Gastroesophageal sphincter (tissue), 4 donors: Measurements from ENCODE around the gene COL18A1. TPM values are rescaled to one million over a fixed set of nuclear protein-coding genes. Genes with fewer than 3 reads are reported as not detected.

Experiments
- ATAC-seq: fragments of 150-250 bp; one replicate; pipeline ENCODE4 v1.9.1; 2016; ENCODE audit warnings: mild to moderate bottlenecking, moderate library complexity
- H3K27ac ChIP-seq, 4 donors: fragments of 200-600 bp; sonication (generic) in 3 of 4; 1 replicate in 3 of 4; 2 replicates in 1 of 4; pipeline ENCODE4 v1.5.1; 2016 to 2019
- H3K27me3 ChIP-seq: fragments of 200-600 bp; sonication (generic); one replicate; pipeline ENCODE4 v1.5.1; 2019
- H3K36me3 ChIP-seq, 2 donors: fragments of 200-600 bp; sonication (generic); one replicate each; pipeline ENCODE4 v1.5.1; 2019; ENCODE audit warnings: control low read depth in 1 of 2
- H3K4me1 ChIP-seq, 3 donors: fragments of 200-600 bp; sonication (generic); 1 replicate in 2 of 3; 2 replicates in 1 of 3; pipeline ENCODE4 v1.5.1; 2016 to 2019; ENCODE audit warnings: control low read depth in 2 of 3
- H3K4me3 ChIP-seq, 2 donors: fragments of 200-600 bp; sonication (generic); one replicate each; pipeline ENCODE4 v1.5.1; 2019; ENCODE audit warnings: mild to moderate bottlenecking in 1 of 2, moderate library complexity in 1 of 2
- H3K9me3 ChIP-seq, 3 donors: fragments of 200-600 bp; sonication (generic); one replicate each; pipeline ENCODE4 v1.5.1; 2017 to 2019; ENCODE audit warnings: control low read depth in 2 of 3
- EP300 ChIP-seq: sonication (generic); formaldehyde crosslinking; IDR thresholded peaks from one replicate; pipeline ENCODE4 v1.6.1; 2017; ENCODE audit warnings: antibody characterized with exemption, mild to moderate bottlenecking
- POLR2A ChIP-seq, 2 donors: fragments of 450-650 bp; IDR thresholded peaks; one replicate each; pipeline ENCODE4 v1.6.1; 2017; ENCODE audit warnings: antibody characterized with exemption in 2 of 2, mild to moderate bottlenecking in 2 of 2, moderate library complexity in 1 of 2
- POLR2AphosphoS5 ChIP-seq: sonication (generic); formaldehyde crosslinking; IDR thresholded peaks from one replicate; pipeline ENCODE4 v1.6.1; 2017; ENCODE audit warnings: antibody characterized with exemption
- WGBS, 2 donors: methylation state at CpG; one replicate each; pipeline ENCODE4 v1.1.5; 2018; ENCODE audit warnings: low coverage in 1 of 2; 5-methylcytosine and 5-hydroxymethylcytosine counted together
- total RNA-seq, 4 donors: library from RNA; depleted of rRNA; stranded (reverse); fragments of >200 nt; gene quantifications; one replicate each; pipeline ENCODE4 v1.1.0, GENCODE V29; 2016
- TF ChIP-seq, protein P1 (sequence below), 4 experiments: fragments of 200-600 bp in 2 of 4; fragments of 450-650 bp in 2 of 4; sonication (generic) in 1 of 4; IDR thresholded peaks; one replicate each; pipeline ENCODE4 v1.5.1; 2017 to 2019; ENCODE audit warnings: antibody characterized with exemption in 4 of 4, mild to moderate bottlenecking in 2 of 4, moderate library complexity in 2 of 4

The COL18A1 gene
- total RNA-seq, 4 donors from 2014 or later, result 69.3 to 116 (median 78.4) TPM

DNA sequence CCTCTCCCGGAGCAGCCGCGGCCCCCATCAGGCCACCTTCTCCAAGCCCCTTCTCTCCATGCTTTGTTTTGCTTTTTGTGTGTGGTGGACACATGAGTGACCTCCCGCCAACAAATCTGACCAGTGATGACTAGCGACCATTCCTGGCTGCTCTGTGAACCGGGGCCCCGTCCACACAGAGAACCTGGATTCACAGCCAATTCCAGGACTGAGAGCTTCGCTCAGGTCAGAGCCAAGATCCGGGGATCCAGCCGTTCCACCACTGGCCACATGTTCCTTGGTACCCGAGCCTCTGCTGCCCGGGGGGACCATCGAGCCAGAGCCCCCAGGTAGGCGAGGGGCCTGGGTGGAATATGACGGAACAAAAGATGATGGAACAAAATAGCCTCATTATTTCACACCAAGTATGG lies 46.7 kb upstream of the COL18A1 start:
- H3K4me1 ChIP-seq, result peaks cover 0 to 38% (median 9%) of the 10 kb centered on the region in 3 donors
- H3K27me3 ChIP-seq, result no peaks in the 10 kb centered on the region
- no peak for ATAC-seq
- peak overlapping the region in 3 of 4 donors; percentile 57 to 80 (median 80) for H3K27ac ChIP-seq
- 90% methylated on average over 2 of the region's 15 CpGs; no CpG with 5 or more reads in 1 of the 2 donors for WGBS, 2 donors
- H3K9me3 ChIP-seq, result no peaks in the 10 kb centered on the region
- no peaks in the 10 kb centered on the region for H3K36me3 ChIP-seq
- TF ChIP-seq EP300, result no peak
- no peak for TF ChIP-seq POLR2A (IDR thresholded peaks at IDR 0.05)
- TF ChIP-seq, protein P1, sequence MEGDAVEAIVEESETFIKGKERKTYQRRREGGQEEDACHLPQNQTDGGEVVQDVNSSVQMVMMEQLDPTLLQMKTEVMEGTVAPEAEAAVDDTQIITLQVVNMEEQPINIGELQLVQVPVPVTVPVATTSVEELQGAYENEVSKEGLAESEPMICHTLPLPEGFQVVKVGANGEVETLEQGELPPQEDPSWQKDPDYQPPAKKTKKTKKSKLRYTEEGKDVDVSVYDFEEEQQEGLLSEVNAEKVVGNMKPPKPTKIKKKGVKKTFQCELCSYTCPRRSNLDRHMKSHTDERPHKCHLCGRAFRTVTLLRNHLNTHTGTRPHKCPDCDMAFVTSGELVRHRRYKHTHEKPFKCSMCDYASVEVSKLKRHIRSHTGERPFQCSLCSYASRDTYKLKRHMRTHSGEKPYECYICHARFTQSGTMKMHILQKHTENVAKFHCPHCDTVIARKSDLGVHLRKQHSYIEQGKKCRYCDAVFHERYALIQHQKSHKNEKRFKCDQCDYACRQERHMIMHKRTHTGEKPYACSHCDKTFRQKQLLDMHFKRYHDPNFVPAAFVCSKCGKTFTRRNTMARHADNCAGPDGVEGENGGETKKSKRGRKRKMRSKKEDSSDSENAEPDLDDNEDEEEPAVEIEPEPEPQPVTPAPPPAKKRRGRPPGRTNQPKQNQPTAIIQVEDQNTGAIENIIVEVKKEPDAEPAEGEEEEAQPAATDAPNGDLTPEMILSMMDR (IDR thresholded peaks at IDR 0.05), result no peak
- TF ChIP-seq POLR2AphosphoS5, result no peak
- H3K4me3 ChIP-seq, result no peak overlapping the region

DNA sequence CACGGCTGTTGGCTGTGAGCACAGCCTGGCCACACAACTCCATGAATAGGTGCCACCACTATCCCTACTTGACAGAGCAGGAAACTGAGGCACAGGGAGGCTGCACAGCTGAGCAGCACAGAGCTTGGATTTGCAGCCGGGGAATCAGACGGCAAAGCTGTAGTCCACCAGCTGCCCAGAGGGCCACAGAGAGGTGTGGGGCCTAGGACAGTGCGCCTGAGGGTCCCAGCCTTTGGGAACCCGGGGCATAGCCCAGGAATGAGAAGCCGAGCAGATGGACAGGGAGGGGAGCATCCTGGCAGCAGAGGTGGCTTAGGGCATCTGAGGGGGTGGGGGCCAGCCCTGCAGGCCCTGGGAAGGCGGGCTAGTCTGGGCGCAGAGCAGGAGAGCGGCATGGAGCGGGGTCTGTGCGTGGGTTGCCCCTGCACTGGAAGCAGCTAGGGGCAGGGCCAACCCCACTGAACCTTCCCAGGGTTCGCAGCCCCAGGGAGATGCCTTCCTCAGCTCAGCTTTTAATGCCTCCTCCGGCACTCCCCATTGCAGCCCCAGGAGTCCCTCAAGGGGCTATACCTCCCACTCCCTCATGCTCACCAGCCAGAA lies 46.2 kb upstream of the COL18A1 start:
- WGBS, 2 donors, result 91 to 100% methylated on average over 4 to 7 of the region's 13 CpGs
- Histone ChIP-seq H3K9me3 (no peaks in the 10 kb centered on the region), H3K27ac (peak overlapping the region in 2 of 4 donors; percentile 80), H3K4me3 (no peak overlapping the region), H3K4me1 (peaks cover 0 to 41% (median 13%) of the 10 kb centered on the region in 3 donors), H3K36me3 (no peaks in the 10 kb centered on the region), H3K27me3 (no peaks in the 10 kb centered on the region)
- TF ChIP-seq POLR2A (IDR thresholded peaks at IDR 0.05) (no peak), POLR2AphosphoS5 (no peak), EP300 (no peak)
- TF ChIP-seq, protein P1 (IDR thresholded peaks at IDR 0.05), result no peak
- no peak for ATAC-seq

- no peaks in the 10 kb centered on the region for H3K27me3 ChIP-seq
- TF ChIP-seq POLR2AphosphoS5 (no peak), POLR2A (IDR thresholded peaks at IDR 0.05) (no peak), EP300 (no peak)
- TF ChIP-seq, protein P1 (IDR thresholded peaks at IDR 0.05), result no peak
- no peaks in the 10 kb centered on the region for H3K36me3 ChIP-seq
- WGBS, 2 donors, result 83% methylated on average over 6 of the region's 26 CpGs; no CpG with 5 or more reads in 1 of the 2 donors
- H3K9me3 ChIP-seq, result no peaks in the 10 kb centered on the region
- no peak overlapping the region for H3K4me3 ChIP-seq
- ATAC-seq, result no peak
- H3K27ac ChIP-seq, result no peak overlapping the region
- H3K4me1 ChIP-seq, result peaks cover 0 to 49% (median 19%) of the 10 kb centered on the region in 3 donors
Measured at GRCh38 chr21:45359451-45360217, 45.3 kb upstream of the COL18A1 start.

DNA sequence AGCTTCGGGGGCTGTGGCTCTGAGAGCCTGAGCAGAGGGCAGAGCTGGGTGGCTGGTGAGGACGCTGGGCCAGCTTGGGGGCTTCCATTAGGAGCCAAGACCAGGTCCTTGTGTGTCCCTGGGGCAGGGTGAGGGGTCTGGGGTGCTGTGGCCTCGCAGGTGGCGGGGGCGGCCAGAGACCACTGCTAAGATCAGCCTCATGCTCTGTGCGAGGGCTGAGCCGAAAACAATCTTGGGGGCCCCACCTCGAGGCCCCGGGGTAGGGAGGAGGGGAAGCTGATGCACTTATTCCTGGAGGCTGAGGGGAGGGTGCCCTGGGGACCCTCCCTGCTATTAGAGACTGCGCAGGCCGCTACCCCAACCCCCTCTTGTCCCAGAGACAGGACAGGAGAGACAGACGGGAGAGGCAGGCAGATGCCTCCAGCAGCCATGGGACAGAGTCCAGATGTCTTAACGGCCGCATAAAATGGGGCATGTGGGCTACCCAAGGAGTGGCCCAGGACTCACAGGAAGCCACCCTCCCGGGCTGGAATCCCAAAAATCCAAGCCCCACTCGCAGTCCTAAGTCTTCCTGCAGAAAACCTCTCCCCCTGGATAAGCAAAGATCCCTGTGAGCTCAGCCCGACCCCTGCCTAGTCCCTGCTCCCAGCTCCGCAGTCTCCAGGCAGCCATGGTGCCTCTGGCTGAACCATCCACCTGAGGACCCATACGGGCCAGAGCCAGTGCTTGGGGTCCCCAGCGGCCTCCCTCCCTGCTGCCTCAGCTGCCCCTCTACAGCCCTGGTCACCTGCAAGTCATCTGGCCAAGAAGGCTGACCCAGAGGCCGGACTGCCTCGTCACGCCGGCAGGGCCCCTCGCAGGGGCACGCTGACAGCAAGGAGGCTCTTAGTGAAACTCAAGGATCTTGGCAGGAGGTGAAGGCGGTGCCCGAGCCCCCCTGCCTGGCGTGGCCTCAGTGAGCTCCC lies 43.6 kb upstream of the COL18A1 start:
- 85 to 100% methylated on average over 2 to 9 of the region's 29 CpGs for whole genome bisulfite sequencing, 2 donors
- H3K9me3 ChIP-seq, result no peaks in the 10 kb centered on the region
- no peak for ATAC-seq
- no peaks in the 10 kb centered on the region for H3K36me3 ChIP-seq
- no peak for TF ChIP-seq POLR2A (IDR thresholded peaks at IDR 0.05)
- no peak for TF ChIP-seq EP300
- TF ChIP-seq POLR2AphosphoS5, result no peak
- TF ChIP-seq, protein P1 (IDR thresholded peaks at IDR 0.05), result no peak
- H3K27ac ChIP-seq, result peak overlapping the region in 1 of 4 donors; percentile 19
- H3K27me3 ChIP-seq, result no peaks in the 10 kb centered on the region
- no peak overlapping the region for H3K4me3 ChIP-seq
- peaks cover 0 to 56% (median 23%) of the 10 kb centered on the region in 3 donors for H3K4me1 ChIP-seq
